PFSK-1 (cell line): Measurements from ENCODE around the gene ARRDC1.

Source experiments
- FOXP2 ChIP-seq: optimal IDR thresholded peaks from 2 replicates; pipeline ENCODE3; 2011; ENCODE audit warnings: borderline replicate concordance, control low read depth, inconsistent platforms; ENCODE audit not compliant: insufficient read depth; ENCODE audit errors: extremely low read length, extremely low read depth
- POLR2AphosphoS5 ChIP-seq: IDR thresholded peaks from 2 replicates; pipeline ENCODE4 v1.6.1; 2012; ENCODE audit warnings: low read depth, mild to moderate bottlenecking, control low read depth, low read length, moderate library complexity
- SIN3A ChIP-seq: IDR thresholded peaks from 2 replicates; pipeline ENCODE4 v1.6.1; 2012; ENCODE audit warnings: mild to moderate bottlenecking, low read length, moderate library complexity, borderline replicate concordance; ENCODE audit not compliant: insufficient read depth
- TAF1 ChIP-seq: IDR thresholded peaks from 2 replicates; pipeline ENCODE4 v1.6.1; 2012; ENCODE audit warnings: low read length, control low read depth, borderline replicate concordance; ENCODE audit not compliant: insufficient read depth
- TF ChIP-seq, protein P1 (sequence below), 2 experiments: IDR thresholded peaks; 2 replicates each; pipeline versions ENCODE4 v1.6.1 to v1.8.0; 2011 to 2012; ENCODE audit warnings: low read depth in 2 of 2, low read length in 2 of 2, control low read depth in 1 of 2, inconsistent platforms in 1 of 2, mild to moderate bottlenecking in 1 of 2, moderate library complexity in 1 of 2; ENCODE audit not compliant: insufficient read depth in 1 of 2

ARRDC1 gene

DNA sequence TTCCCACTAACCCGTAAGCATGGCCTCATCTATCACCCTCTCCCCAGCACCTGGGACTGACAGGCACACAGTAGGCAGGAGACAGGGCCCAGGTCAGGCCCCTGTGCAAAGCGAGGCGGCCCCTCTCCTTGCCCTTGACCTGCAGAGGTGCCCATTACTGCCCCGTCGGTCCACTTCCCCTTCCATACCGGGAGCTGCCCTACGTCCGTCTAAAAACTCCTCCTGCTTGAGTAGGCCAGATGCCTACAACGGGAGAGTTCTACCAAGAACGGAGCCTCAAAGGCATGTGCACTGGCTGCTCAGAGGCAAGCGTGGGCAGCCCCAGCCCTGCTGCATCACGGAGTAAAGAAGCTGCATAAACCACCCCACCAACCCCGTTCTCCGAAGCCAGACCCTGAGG, 22.1 kb upstream of the ARRDC1 start:
- no peak for TF ChIP-seq POLR2AphosphoS5
- TF ChIP-seq TAF1, result no peak
- no peak for TF ChIP-seq SIN3A
- TF ChIP-seq FOXP2, result no peak
- TF ChIP-seq, protein P1, sequence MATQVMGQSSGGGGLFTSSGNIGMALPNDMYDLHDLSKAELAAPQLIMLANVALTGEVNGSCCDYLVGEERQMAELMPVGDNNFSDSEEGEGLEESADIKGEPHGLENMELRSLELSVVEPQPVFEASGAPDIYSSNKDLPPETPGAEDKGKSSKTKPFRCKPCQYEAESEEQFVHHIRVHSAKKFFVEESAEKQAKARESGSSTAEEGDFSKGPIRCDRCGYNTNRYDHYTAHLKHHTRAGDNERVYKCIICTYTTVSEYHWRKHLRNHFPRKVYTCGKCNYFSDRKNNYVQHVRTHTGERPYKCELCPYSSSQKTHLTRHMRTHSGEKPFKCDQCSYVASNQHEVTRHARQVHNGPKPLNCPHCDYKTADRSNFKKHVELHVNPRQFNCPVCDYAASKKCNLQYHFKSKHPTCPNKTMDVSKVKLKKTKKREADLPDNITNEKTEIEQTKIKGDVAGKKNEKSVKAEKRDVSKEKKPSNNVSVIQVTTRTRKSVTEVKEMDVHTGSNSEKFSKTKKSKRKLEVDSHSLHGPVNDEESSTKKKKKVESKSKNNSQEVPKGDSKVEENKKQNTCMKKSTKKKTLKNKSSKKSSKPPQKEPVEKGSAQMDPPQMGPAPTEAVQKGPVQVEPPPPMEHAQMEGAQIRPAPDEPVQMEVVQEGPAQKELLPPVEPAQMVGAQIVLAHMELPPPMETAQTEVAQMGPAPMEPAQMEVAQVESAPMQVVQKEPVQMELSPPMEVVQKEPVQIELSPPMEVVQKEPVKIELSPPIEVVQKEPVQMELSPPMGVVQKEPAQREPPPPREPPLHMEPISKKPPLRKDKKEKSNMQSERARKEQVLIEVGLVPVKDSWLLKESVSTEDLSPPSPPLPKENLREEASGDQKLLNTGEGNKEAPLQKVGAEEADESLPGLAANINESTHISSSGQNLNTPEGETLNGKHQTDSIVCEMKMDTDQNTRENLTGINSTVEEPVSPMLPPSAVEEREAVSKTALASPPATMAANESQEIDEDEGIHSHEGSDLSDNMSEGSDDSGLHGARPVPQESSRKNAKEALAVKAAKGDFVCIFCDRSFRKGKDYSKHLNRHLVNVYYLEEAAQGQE (IDR thresholded peaks at IDR 0.05; ENCODE audit: insufficient read depth in 1 of 2, low read depth in 2 of 2, low read length in 2 of 2), result no peak

DNA sequence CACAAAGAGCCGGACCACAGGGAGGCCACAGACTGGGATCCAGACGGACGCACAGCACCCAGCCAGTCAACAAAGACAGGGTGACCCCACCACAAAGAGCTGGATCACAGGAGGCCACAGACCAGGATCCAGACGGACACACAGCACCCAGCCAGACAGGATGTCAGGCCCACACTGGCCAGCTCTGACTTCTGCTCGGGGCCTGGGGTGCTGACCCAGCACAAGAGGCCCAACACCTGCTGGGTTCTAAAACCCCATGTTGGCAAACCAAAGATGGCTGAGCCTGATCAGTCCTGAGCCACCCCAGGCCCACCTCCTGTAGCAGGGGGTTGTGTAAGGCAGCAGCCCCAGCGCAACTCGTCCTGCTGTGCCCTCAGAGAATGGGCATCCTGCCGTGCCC, 21.5 kb upstream of the ARRDC1 start:
- TF ChIP-seq, protein P1 (IDR thresholded peaks at IDR 0.05; ENCODE audit: insufficient read depth in 1 of 2, low read depth in 2 of 2, low read length in 2 of 2), result no peak
- TF ChIP-seq SIN3A (no peak), POLR2AphosphoS5 (no peak), FOXP2 (no peak), TAF1 (no peak)

DNA sequence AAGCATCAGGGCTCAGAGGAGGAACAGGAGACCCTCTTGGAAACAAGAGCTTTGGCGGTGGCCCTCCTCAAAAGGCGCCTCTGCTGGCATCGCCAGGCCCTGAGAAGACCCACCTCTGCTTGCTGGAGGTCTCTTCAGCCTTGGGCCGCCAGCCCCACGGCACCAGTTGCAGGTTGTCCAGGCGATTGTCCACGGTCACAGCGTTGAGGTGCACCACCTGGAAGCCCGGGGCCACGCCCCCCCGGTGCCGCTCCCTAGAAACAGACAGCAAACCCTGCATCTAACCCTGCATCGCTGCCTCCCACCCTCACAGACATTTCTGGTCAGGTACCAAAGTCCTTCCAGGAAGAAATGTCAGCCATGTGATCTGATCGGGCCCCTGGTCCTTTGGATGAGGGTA, 18.6 kb upstream of the ARRDC1 start:
- TF ChIP-seq SIN3A (no peak), POLR2AphosphoS5 (no peak), TAF1 (no peak), FOXP2 (no peak)
- TF ChIP-seq, protein P1 (IDR thresholded peaks at IDR 0.05; ENCODE audit: insufficient read depth in 1 of 2, low read depth in 2 of 2, low read length in 2 of 2), result no peak

DNA sequence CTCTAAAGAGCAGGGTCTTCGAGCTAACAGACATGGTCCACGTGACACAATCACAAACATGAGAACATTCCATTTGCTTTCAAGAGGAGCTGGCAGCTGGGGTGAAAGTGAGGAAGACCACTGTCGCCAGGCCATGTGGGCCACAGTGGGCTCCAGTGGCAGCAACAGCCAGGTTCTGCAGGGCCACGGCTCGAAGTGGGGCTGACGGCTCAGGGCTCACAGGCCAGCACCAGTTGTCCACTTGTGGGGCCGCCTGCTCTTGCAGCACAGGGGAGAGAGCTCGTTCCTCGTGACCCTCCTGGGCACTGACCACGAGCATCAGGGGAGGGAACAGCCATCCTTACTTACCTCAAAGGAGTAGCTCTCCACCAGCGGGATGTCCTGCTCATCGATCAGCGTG, 17.2 kb upstream of the ARRDC1 start:
- no peak for TF ChIP-seq SIN3A
- TF ChIP-seq TAF1, result no peak
- TF ChIP-seq, protein P1 (IDR thresholded peaks at IDR 0.05; ENCODE audit: insufficient read depth in 1 of 2, low read depth in 2 of 2, low read length in 2 of 2), result no peak
- no peak for TF ChIP-seq POLR2AphosphoS5
- no peak for TF ChIP-seq FOXP2

DNA sequence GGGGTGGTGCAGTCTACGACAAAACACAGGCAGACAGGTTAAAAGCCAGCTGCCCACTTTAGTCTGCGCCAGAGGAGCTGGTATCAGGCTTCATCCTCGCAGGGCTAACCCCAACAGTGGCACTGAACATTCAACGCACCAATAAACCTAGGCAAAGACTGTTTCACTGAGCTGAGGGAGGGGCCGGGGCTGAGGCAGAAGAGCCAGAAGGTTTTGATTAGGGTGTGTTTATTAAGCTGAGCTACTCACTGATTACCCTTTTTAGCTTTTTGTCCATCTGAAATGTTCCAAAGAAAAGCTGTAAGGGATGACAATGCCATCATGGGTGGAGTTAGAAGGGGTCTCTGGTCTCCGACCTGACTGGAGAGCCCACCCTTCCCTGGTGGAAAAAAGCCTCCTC, 16.6 kb upstream of the ARRDC1 start:
- no peak for TF ChIP-seq TAF1
- TF ChIP-seq, protein P1 (IDR thresholded peaks at IDR 0.05; ENCODE audit: insufficient read depth in 1 of 2, low read depth in 2 of 2, low read length in 2 of 2), result no peak
- TF ChIP-seq SIN3A, result no peak
- no peak for TF ChIP-seq FOXP2
- TF ChIP-seq POLR2AphosphoS5, result no peak
